CD4-positive, CD25-positive, alpha-beta regulatory T cell (primary cell): ENCODE results near the gene MICAL2. TPM values are rescaled to one million over a fixed set of nuclear protein-coding genes. Genes with fewer than 3 reads are reported as not detected.
A peak's percentile ranks its signal among the peaks of the same experiment; 100 is the strongest.

Experiments used
- ATAC-seq, 2 donors: fragments of 150-1000 bp; cut with Tn5 transposase; one replicate each; pipeline ENCODE4 v1.10.0; 2021; ENCODE audit warnings: low read depth in 2 of 2, moderate number of reproducible peaks in 2 of 2, moderate library complexity in 1 of 2
- DNase-seq, 3 donors: peaks; one replicate each; pipeline versions ENCODE4 v3.0.0 to v3.0.0-alpha.2; 2012 to 2022; ENCODE audit warnings: mixed read lengths in 1 of 3
- H3K27ac ChIP-seq: one replicate; pipeline ENCODE4 v1.7.0; 2013; ENCODE audit warnings: mild to moderate bottlenecking, low read length; ENCODE audit not compliant: insufficient read depth, poor library complexity, severe bottlenecking
- H3K27me3 ChIP-seq: one replicate; pipeline ENCODE4 v1.7.0; 2013; ENCODE audit warnings: low read length; ENCODE audit not compliant: control insufficient read depth, insufficient read depth
- H3K36me3 ChIP-seq: one replicate; pipeline ENCODE4 v1.7.0; 2013; ENCODE audit warnings: mild to moderate bottlenecking, low read length, moderate library complexity; ENCODE audit not compliant: control insufficient read depth, insufficient read depth
- H3K4me1 ChIP-seq: 2 replicates; pipeline ENCODE4 v1.7.0; 2013; ENCODE audit warnings: mild to moderate bottlenecking, low read length; ENCODE audit not compliant: insufficient read depth, control insufficient read depth, poor library complexity, severe bottlenecking
- H3K4me3 ChIP-seq: one replicate; pipeline ENCODE4 v1.7.0; 2013; ENCODE audit warnings: low read depth, mild to moderate bottlenecking, low read length, moderate library complexity
- H3K9me3 ChIP-seq, 2 experiments: 1 replicate in 1 of 2; 2 replicates in 1 of 2; pipeline ENCODE4 v1.7.0; 2013; ENCODE audit warnings: low read length in 2 of 2, mild to moderate bottlenecking in 1 of 2, moderate library complexity in 1 of 2; ENCODE audit not compliant: control insufficient read depth in 2 of 2
- H3K27ac Mint-ChIP-seq, 3 donors: one replicate each; pipeline ENCODE4 v1.8.0; 2020 to 2022; ENCODE audit warnings: mild to moderate bottlenecking in 3 of 3, mixed read lengths in 3 of 3, moderate library complexity in 2 of 3
- H3K27me3 Mint-ChIP-seq: one replicate; pipeline ENCODE4 v1.8.0; 2022; ENCODE audit warnings: mild to moderate bottlenecking, mixed read lengths
- H3K36me3 Mint-ChIP-seq: one replicate; pipeline ENCODE4 v1.8.0; 2020; ENCODE audit warnings: mixed read lengths
- H3K4me1 Mint-ChIP-seq, 4 donors: one replicate each; pipeline ENCODE4 v1.8.0; 2020 to 2022; ENCODE audit warnings: mixed read lengths in 4 of 4, mild to moderate bottlenecking in 1 of 4
- H3K4me3 Mint-ChIP-seq, 4 donors: one replicate each; pipeline ENCODE4 v1.8.0; 2020 to 2022; ENCODE audit warnings: mild to moderate bottlenecking in 4 of 4, mixed read lengths in 4 of 4, moderate library complexity in 3 of 4
- H3K9me3 Mint-ChIP-seq, 7 donors: one replicate each; pipeline ENCODE4 v1.8.0; 2020 to 2022; ENCODE audit warnings: mixed read lengths in 7 of 7, mild to moderate bottlenecking in 3 of 7, moderate library complexity in 2 of 7
- polyA plus RNA-seq, 4 donors: library from polyadenylated mRNA; unstranded; fragments of 300-500 nt; fragmentation: Illumina TruSeq; gene quantifications; one replicate each; pipeline ENCODE4 v1.2.3, GENCODE V29; 2021
- total RNA-seq: library from RNA; stranded (reverse); gene quantifications from one replicate; pipeline ENCODE4 v1.2.3, GENCODE V29; 2022

MICAL2 gene
- total and polyA plus RNA-seq, 5 donors from 2014 or later: 15.9 to 67.5 (median 24.4) TPM

GRCh38 chr11:12171921-12172320 lies 61.5 kb downstream of the MICAL2 start:
- Mint-ChIP-seq H3K4me3 (no peak overlapping the region), H3K4me1 (peaks cover 19 to 32% (median 25%) of the 10 kb centered on the region in 4 donors), H3K36me3 (no peaks in the 10 kb centered on the region), H3K27me3 (no peaks in the 10 kb centered on the region), H3K9me3 (peaks cover 0 to 2% (median 0%) of the 10 kb centered on the region in 7 donors), H3K27ac (peak overlapping the region in 1 of 3 donors; percentile 74)
- no peak overlapping the region for H3K27ac ChIP-seq
- H3K27me3 ChIP-seq: no peaks in the 10 kb centered on the region
- ATAC-seq (no peak), DNase-seq (no peak)
- H3K36me3 ChIP-seq: no peaks in the 10 kb centered on the region
- H3K4me3 ChIP-seq: no peak overlapping the region
- H3K4me1 ChIP-seq: peaks cover 15% of the 10 kb centered on the region
- no peaks in the 10 kb centered on the region for H3K9me3 ChIP-seq

GRCh38 chr11:12172493-12173013 lies 62.2 kb downstream of the MICAL2 start:
- DNase-seq: no peak
- Histone ChIP-seq H3K4me3 (no peak overlapping the region), H3K4me1 (peaks cover 15% of the 10 kb centered on the region), H3K27me3 (no peaks in the 10 kb centered on the region), H3K27ac (no peak overlapping the region), H3K36me3 (no peaks in the 10 kb centered on the region), H3K9me3 (no peaks in the 10 kb centered on the region)
- Mint-ChIP-seq H3K36me3 (no peaks in the 10 kb centered on the region), H3K9me3 (peaks cover 0 to 2% (median 0%) of the 10 kb centered on the region in 7 donors), H3K4me3 (no peak overlapping the region), H3K27me3 (no peaks in the 10 kb centered on the region), H3K4me1 (peaks cover 21 to 31% (median 25%) of the 10 kb centered on the region in 4 donors), H3K27ac (no peak overlapping the region)
- ATAC-seq: no peak

- Histone ChIP-seq H3K36me3 (no peaks in the 10 kb centered on the region), H3K27me3 (no peaks in the 10 kb centered on the region), H3K27ac (no peak overlapping the region), H3K9me3 (no peaks in the 10 kb centered on the region), H3K4me1 (peaks cover 15% of the 10 kb centered on the region), H3K4me3 (no peak overlapping the region)
- H3K27me3 Mint-ChIP-seq: no peaks in the 10 kb centered on the region
- no peak for ATAC-seq
- no peaks in the 10 kb centered on the region for H3K36me3 Mint-ChIP-seq
- peaks cover 0 to 2% (median 0%) of the 10 kb centered on the region in 7 donors for H3K9me3 Mint-ChIP-seq
- H3K27ac Mint-ChIP-seq: no peak overlapping the region
- H3K4me1 Mint-ChIP-seq: peaks cover 21 to 31% (median 27%) of the 10 kb centered on the region in 4 donors
- no peak for DNase-seq
- no peak overlapping the region for H3K4me3 Mint-ChIP-seq
These were observed 62.7 kb downstream of the MICAL2 start for GRCh38 chr11:12173111-12173510.

GRCh38 chr11:12174128-12174476 lies 63.7 kb downstream of the MICAL2 start:
- ATAC-seq (peak in 1 of 2 donors; percentile 9), DNase-seq (no peak)
- H3K27ac Mint-ChIP-seq: peak overlapping the region in 2 of 3 donors; percentile 87 to 94
- no peaks in the 10 kb centered on the region for H3K36me3 ChIP-seq
- peaks cover 3% of the 10 kb centered on the region for H3K36me3 Mint-ChIP-seq
- H3K4me1 Mint-ChIP-seq: peaks cover 23 to 37% (median 32%) of the 10 kb centered on the region in 4 donors
- H3K4me1 ChIP-seq: peaks cover 17% of the 10 kb centered on the region
- peak overlapping the region; percentile 68 for H3K27ac ChIP-seq
- H3K27me3 ChIP-seq: no peaks in the 10 kb centered on the region
- H3K27me3 Mint-ChIP-seq: no peaks in the 10 kb centered on the region
- H3K4me3 ChIP-seq: no peak overlapping the region
- H3K9me3 Mint-ChIP-seq: peaks cover 0 to 2% (median 0%) of the 10 kb centered on the region in 7 donors
- peak overlapping the region in 1 of 4 donors; percentile 15 for H3K4me3 Mint-ChIP-seq
- H3K9me3 ChIP-seq: no peaks in the 10 kb centered on the region

- H3K4me1 Mint-ChIP-seq: peaks cover 27 to 42% (median 35%) of the 10 kb centered on the region in 4 donors
- H3K9me3 Mint-ChIP-seq: peaks cover 0 to 2% (median 0%) of the 10 kb centered on the region in 7 donors
- Histone ChIP-seq H3K4me3 (peak overlapping the region; percentile 13), H3K36me3 (no peaks in the 10 kb centered on the region), H3K27ac (peak overlapping the region; percentile 68), H3K4me1 (peaks cover 22% of the 10 kb centered on the region), H3K9me3 (no peaks in the 10 kb centered on the region), H3K27me3 (no peaks in the 10 kb centered on the region)
- H3K36me3 Mint-ChIP-seq: peaks cover 3% of the 10 kb centered on the region
- DNase-seq: peak in 1 of 3 donors; percentile 86
- H3K27ac Mint-ChIP-seq: peak overlapping the region; percentile 85 to 94 (median 87)
- peak overlapping the region in 3 of 4 donors; percentile 0 to 34 (median 15) for H3K4me3 Mint-ChIP-seq
- no peaks in the 10 kb centered on the region for H3K27me3 Mint-ChIP-seq
- peak; percentile 56 to 60 for ATAC-seq
These were observed 64.2 kb downstream of the MICAL2 start for GRCh38 chr11:12174477-12175143.

- Histone ChIP-seq H3K27ac (peak overlapping the region; percentile 68), H3K36me3 (no peaks in the 10 kb centered on the region), H3K27me3 (no peaks in the 10 kb centered on the region), H3K4me3 (peak overlapping the region; percentile 41), H3K9me3 (no peaks in the 10 kb centered on the region), H3K4me1 (peaks cover 22% of the 10 kb centered on the region)
- Mint-ChIP-seq H3K36me3 (peaks cover 6% of the 10 kb centered on the region), H3K27me3 (no peaks in the 10 kb centered on the region), H3K4me3 (peak overlapping the region in 2 of 4 donors; percentile 2 to 66), H3K27ac (peak overlapping the region; percentile 87 to 93 (median 92)), H3K4me1 (peaks cover 27 to 47% (median 35%) of the 10 kb centered on the region in 4 donors), H3K9me3 (peaks cover 0 to 2% (median 0%) of the 10 kb centered on the region in 7 donors)
- DNase-seq (peak in 1 of 3 donors; percentile 70), ATAC-seq (peak; percentile 62 to 65)
These were observed 65.4 kb downstream of the MICAL2 start for GRCh38 chr11:12175694-12176241.

GRCh38 chr11:12176410-12176809 lies 66.0 kb downstream of the MICAL2 start:
- H3K27ac ChIP-seq: peak overlapping the region; percentile 68
- DNase-seq (no peak), ATAC-seq (no peak)
- peaks cover 22% of the 10 kb centered on the region for H3K4me1 ChIP-seq
- Mint-ChIP-seq H3K27me3 (no peaks in the 10 kb centered on the region), H3K36me3 (peaks cover 6% of the 10 kb centered on the region), H3K4me1 (peaks cover 27 to 47% (median 35%) of the 10 kb centered on the region in 4 donors), H3K27ac (peak overlapping the region; percentile 87 to 93 (median 92)), H3K4me3 (peak overlapping the region in 1 of 4 donors; percentile 66), H3K9me3 (peaks cover 0 to 2% (median 0%) of the 10 kb centered on the region in 7 donors)
- H3K4me3 ChIP-seq: peak overlapping the region; percentile 41
- H3K27me3 ChIP-seq: no peaks in the 10 kb centered on the region
- H3K36me3 ChIP-seq: no peaks in the 10 kb centered on the region
- no peaks in the 10 kb centered on the region for H3K9me3 ChIP-seq
